Stimulated activated CD4-positive, alpha-beta T cell treated with anti-CD3 and anti-CD28 coated beads, Interleukin-2, amount 100 ng/mL, for 4 hours (primary cell): ENCODE data around the gene ARAP1.

Experiments used
- DNase-seq: peaks from one replicate; pipeline ENCODE4 v3.0.0-alpha.2; 2020; ENCODE audit warnings: low read depth

The ARAP1 gene

GRCh38 chr11:72723508-72723907, 28.7 kb downstream of the ARAP1 start:
- DNase-seq, result no peak

DNA sequence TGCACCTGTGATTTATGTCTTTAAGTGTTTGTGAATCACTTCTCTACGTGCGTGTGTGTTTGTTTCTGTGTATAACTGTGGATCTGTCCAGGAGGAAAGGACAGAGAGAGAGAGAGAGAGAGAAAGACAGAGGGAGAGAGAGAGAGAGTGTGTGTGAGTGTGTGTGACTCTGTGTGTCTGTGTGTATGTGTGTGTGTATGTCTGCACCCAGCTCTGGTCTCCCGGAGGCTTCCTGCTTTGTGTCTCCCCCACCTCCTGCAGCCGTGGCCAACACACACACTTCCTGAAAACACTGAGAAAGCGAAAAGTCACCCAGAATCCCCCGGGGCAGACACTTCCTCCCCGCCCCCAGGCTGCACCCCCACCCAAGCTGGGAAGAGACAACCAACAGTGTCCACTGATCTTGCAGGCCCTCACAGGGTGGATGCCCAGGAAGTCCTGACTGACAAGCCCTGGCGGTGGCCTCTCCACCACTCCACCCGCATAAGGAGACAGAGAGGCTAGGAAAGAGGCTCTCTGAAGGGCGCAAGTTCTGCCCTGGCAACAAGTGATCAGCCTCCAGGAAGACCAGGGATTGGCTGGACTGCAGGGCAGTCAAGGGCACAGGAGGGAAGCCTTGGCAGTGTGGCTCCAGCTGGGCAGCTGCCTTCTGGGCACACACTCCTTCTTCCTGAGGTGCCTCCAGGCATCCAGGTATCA, 30.0 kb downstream of the ARAP1 start:
- DNase-seq, result peak; percentile 73

GRCh38 chr11:72721689-72722049, 30.5 kb downstream of the ARAP1 start:
- DNase-seq, result no peak

GRCh38 chr11:72721276-72721675, 30.9 kb downstream of the ARAP1 start:
- DNase-seq, result no peak

DNA sequence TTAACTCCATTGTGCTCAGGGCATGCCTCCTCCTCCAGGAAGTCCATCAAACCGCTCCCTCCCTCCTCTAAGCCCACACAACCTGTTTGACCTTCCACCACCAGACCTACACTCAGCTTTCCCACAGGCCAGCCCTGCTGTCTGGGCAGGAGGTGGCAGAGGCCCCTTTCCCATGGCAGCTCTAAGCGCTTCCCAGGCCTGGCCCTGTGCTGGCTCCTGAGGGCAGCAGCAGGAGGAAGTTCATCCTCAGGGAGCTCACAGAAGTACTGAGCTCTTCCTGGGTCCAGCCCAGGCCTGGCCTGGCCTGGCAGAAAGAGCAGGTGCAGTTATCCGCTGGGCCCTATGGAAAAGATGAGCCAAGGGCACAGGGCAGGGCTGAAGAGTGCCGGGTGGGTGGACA, 31.4 kb downstream of the ARAP1 start:
- no peak for DNase-seq

GRCh38 chr11:72720047-72720446, 32.2 kb downstream of the ARAP1 start:
- no peak for DNase-seq

DNA sequence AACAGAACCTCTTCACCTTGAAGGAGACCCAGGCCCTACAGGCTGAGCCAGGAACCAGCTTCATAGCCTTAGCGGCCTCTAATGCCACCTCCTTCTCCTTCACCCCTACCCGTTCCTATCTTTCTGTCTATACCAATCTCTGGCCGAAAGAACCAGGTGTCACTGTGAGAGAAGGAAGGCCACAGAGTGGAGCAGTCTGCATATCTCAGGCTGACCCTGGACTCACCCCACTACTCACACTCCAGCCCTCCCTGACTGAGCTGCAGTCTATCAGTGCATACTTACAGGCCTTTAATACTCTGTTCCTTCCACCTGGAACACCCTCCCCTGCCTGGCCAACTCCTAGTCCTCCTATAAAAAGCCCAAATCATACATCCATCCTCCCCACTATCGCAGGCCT, 32.7 kb downstream of the ARAP1 start:
- DNase-seq, result no peak

DNA sequence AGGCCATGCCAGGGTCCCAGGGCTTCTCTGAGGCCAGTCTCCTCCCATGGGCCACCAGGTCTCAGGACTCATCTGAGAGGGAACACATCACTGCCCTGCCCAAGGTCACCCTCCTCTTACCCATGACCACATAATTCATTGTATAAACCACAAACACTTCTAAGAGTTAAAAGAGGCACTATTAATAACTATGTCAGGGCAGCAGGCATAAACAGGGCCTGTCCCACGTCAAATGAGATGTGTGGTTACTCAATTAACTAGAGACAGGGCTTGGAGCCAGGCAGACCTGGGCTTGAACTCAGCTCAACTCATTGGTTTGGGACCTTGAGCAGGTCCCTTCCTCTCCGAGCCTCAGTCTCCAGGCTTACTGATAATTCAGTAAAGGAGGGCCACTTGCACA, 33.1 kb downstream of the ARAP1 start:
- DNase-seq, result no peak

- DNase-seq, result no peak
These were observed 34.1 kb downstream of the ARAP1 start for GRCh38 chr11:72718101-72718501.

DNA sequence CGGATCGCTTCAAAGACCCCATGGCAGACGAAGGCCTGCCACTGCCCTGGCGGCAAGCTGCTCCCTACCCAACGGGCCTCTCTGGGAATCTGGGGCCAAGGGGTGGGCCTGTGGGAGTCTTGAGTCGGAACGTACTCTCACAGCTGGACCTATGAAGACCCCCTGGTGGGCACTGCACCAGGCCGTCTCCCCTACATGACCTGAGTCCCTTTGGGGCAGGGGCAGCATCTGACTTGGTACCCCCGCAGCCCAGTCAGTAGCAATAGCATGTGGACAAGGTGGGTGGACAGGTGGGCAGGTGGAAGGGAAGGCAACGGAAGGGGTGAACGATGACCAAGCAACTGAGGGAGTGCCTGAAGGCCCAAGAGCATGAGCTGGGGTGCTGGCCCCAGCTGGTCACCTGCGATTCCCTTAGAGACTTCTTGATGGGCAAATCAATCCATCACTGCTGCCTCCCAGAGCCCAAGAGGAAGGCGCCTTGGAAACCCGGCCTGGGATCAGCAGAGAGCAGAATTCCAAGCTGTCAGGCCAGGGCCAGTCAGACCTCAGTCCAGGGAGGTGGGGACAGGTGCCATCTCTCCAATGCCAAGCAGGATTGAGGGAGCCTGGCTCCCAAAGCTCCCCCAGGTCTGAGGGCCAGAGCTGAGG, 35.3 kb downstream of the ARAP1 start:
- DNase-seq, result no peak

DNA sequence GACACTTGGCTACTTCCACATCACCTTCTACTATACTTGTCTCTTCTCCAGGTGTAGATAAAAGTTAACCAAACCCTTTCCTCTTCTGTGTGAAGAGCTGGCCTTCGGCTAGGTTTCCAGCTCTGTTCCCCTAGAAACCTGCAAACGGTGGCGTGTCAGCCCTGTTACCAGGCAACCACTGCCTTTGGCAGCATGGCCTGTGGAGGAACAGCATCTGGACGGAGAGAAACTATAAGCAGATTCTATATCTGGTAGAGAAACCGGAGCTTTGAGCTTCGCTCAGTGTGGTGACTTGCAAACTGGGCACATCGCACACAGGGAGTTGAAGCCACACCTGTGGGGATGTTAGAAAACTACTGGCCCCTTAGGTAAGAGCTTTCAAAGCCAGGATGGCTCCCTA, 35.9 kb downstream of the ARAP1 start:
- no peak for DNase-seq

DNA sequence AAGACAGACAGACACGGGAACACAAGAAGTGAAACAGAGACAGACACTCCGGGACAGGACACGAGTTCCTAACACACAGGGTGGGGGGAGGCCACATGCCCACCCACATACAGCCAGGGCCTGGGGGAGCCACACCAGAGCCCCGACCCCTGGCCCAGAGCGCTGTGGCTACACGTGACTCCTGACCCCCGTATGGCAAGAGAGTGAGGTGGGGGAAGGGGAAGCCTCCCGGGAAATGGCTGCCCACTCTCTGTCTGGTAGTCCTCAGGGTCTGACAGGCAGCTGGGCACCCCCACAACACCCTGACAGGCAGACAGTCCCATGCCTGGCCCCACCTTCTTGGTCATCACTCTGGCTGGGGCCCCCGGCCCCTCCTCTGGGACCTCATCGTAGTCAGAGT, 39.4 kb downstream of the ARAP1 start:
- no peak for DNase-seq

GRCh38 chr11:72712168-72712751, 39.9 kb downstream of the ARAP1 start:
- no peak for DNase-seq

GRCh38 chr11:72711141-72711540, 41.1 kb downstream of the ARAP1 start:
- no peak for DNase-seq

DNA sequence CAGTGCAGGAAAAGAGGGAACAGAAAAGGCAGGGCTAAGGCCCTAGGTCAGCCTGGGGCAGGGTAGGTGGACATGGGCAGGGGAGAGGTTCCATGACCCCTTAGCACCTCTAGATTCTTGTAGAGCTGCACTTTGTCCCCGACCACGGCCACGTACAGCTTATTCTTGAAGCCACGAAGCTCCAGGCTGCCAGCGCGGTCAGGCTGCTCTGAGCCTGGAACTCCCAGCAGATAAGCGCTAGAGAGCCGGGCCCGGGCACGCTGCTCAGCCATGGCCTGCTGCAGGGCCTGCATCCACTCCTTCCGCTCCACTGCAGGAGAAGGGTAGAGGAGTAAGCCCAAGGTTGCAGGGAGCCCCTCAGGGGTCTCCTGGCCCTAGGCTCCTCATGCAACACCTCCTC, 41.9 kb downstream of the ARAP1 start:
- no peak for DNase-seq

DNA sequence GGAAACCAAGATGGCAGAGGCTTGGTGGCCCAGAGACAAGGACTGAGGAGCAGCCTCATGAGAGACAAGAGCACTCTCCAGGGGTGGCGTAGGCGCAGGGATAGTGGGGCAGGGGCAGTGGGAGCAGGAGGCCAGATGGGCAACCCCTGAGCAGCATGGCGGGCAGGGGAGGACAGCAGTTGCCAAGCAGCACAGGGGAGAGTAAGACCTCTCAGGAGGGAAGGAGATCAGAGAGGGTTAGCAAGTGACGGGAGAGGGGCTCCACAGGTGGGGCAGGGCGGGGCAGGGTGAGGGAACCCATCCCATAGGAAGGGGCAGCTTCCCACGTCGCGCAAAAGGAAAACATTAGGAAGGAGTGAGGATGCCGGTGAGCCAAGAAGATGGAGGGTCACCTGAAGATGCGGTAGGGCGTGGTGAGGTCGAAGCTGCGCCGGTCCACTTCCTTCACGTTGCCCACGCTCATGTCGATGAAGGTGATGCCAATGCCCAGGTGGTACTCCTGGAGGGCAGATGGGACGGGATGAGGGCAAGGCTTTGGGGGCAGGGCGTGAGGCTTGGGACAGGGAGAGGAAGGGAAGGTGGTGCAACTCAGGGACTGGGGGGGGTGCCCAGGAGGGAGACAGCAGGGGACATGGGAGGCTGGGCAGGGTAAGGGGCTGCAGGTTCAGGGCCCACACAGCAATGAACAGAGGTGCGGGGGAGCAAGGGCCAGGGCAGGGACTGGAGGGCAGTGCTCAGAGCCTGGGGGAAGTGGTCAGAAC, 42.5 kb downstream of the ARAP1 start:
- no peak for DNase-seq

DNA sequence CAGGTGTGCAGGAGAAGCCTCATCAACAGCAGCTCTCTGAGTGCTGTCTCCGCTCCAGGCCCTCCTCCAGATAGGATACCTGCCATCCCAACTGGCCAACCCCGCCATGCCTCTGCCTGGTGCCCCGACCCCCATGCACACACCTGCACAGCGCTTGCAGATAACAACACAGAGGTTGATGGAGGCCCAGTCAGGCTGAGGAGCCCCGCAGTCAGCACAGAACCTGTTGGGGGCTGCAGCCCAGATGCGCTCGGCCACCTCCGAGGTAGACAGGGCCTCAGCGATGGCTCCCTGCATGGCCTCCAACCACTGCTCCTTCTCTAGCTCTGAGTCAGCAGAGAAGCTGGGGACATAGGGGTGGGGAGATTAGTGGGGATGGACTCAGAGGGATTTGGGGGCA, 45.2 kb downstream of the ARAP1 start:
- no peak for DNase-seq

DNA sequence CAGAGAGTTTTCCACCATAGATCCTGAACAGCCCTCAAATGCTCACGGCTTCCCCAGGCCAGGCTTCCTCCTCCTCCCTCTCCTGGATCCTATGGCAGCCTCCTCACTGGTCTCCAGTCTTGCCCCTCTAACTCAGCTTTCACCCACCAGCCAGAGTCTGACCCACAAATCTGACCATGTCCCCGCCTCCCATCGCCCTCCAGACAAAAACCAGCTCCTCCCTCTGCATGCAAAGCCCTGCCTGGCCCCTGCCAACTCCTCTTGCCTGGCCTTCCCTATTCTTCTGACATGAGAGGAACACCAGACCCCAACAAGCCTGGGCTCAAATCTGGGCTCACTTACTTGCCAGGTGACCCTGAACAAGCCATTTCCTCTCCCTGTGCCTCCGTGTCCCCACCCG, 45.6 kb downstream of the ARAP1 start:
- DNase-seq, result no peak

- DNase-seq, result no peak
These were observed 46.5 kb downstream of the ARAP1 start for GRCh38 chr11:72705442-72706365.

DNA sequence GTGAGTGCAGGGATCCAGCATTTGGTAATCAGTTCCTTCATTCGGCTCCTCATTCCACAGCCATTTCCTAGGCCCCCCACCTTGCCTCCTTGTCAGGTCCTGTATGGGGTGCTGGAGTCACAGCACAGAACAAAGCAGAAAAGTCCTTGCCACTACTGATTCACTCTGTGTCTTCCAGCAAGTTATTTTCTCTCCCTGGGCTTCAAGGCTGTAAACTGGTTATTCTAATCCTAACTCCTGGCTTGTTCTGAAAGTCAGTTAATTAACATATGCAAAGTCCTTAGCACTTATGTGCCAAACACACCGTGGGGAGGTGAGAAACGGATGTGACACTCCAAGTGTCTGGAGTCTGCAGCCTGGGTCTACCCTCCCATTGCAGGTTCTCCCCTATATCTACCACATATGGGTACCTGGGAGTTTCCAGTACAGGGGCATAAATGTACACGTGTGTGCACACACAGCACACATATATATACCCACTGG, 47.4 kb downstream of the ARAP1 start:
- no peak for DNase-seq

DNA sequence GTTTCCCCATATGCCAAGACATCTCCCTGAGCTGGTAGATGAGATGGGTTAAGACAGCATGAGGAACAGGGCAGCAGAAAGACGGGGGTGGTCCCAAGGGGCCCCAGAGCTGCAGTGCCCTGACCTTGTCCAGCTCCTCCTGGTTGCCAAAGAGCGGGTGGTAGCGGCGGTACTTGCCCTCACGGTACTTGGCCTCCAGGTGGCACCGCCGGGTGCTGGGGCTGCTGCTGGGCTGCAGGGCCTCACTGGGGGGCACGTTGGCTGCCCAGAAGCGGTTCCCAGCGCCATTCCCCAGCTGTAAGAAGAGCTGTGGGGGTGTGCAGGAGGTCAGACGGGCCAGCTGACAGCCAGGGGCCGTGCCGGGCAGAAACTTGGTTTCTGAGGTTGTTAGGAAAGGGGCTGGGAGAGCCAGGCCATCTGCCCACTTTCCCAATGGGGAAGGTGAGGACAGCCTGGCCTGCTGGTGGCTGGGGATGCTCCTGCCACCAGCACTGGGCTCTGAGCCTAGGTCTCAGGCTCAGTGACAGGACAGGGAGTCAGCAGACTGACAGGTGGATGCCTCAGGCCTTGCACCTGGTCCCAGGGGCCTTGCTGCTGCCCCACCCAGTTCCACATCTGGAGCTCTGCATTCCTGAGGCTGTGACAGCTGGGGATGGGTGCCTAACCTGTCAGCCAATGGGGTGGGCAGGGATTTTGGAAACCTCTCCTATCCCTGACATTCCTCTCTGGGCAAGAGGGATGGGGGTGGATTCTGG, 48.0 kb downstream of the ARAP1 start:
- DNase-seq, result no peak
